HCT116 (cell line): ENCODE measurements around the gene CTBS. TPM values are rescaled to one million over a fixed set of nuclear protein-coding genes. Genes with fewer than 3 reads are reported as not detected.

Experiments
- ATAC-seq: fragments of 200-7000 bp; cut with Tn5 transposase; 2 replicates; pipeline ENCODE4 v1.9.1; 2020; ENCODE audit warnings: mild to moderate bottlenecking, moderate library complexity
- BruUV-seq: library from RNA; stranded (reverse); fragments of 400-500 nt; replicated peaks from 2 replicates; lab custom pipeline; 2021; lab: Mats Ljungman, UMichigan
- CTCF ChIA-PET: fragments of 300-600 bp; sonication (Branson Sonifier 250); formaldehyde crosslinking; loops from one replicate; lab custom pipeline; 2021; ENCODE audit warnings: antibody characterized with exemption; lab: Charles Lee
- POLR2A ChIA-PET: fragments of 300-600, 350-600 bp; sonication (Branson Sonifier 250); formaldehyde crosslinking; loops from one replicate; lab custom pipeline; 2021; ENCODE audit warnings: antibody characterized with exemption; lab: Charles Lee
- RAD21 ChIA-PET, 2 experiments: fragments of 300-600 bp; sonication (Branson Sonifier 250); formaldehyde crosslinking; loops; one replicate each; lab custom pipeline; 2023; ENCODE audit warnings: low total read pairs in 2 of 2; ENCODE audit not compliant: uncharacterized antibody in 2 of 2, unreplicated experiment in 2 of 2, low non-redundant PET in 1 of 2; lab: Charles Lee
- DNase-seq: peaks from one replicate; pipeline ENCODE4 v3.0.0-alpha.2; 2010; ENCODE audit warnings: low read depth, low spot score
- H2AFZ ChIP-seq: fragments of 200-600 bp; shearing (Covaris generic), sonication (generic); 2 replicates; pipeline ENCODE4 v1.6.1; 2017; ENCODE audit warnings: low read depth, mixed run types, mixed read lengths, antibody characterized with exemption, low read length; ENCODE audit not compliant: poor library complexity, severe bottlenecking
- H3K27ac ChIP-seq: 2 replicates; pipeline ENCODE4 v1.5.1; 2012; ENCODE audit warnings: low read depth, low read length
- H3K27me3 ChIP-seq: fragments of 200-600 bp; sonication (generic); 2 replicates; pipeline ENCODE4 v1.6.1; 2016; ENCODE audit warnings: mixed run types, low read length, mixed read lengths; ENCODE audit not compliant: insufficient read depth
- H3K36me3 ChIP-seq, 2 experiments: fragments of 200-500 bp in 1 of 2; fragments of 200-600 bp in 1 of 2; sonication (Bioruptor generic) in 1 of 2; sonication (generic) in 1 of 2; 2 replicates each; pipeline versions ENCODE4 v1.5.1 to v1.6.1; 2014 to 2016; ENCODE audit warnings: low read length in 2 of 2, inconsistent platforms in 1 of 2, mixed read lengths in 1 of 2, mixed run types in 1 of 2; ENCODE audit not compliant: insufficient read depth in 2 of 2, control insufficient read depth in 1 of 2
- H3K4me1 ChIP-seq, 2 experiments: fragments of 200-600 bp in 1 of 2; sonication (generic) in 1 of 2; 2 replicates each; pipeline versions ENCODE4 v1.5.1 to v1.6.1; 2012 to 2017; ENCODE audit warnings: low read length in 2 of 2, inconsistent platforms in 1 of 2, mild to moderate bottlenecking in 1 of 2, mixed read lengths in 1 of 2, mixed run types in 1 of 2, moderate library complexity in 1 of 2; ENCODE audit not compliant: insufficient read depth in 2 of 2, control insufficient read depth in 1 of 2
- H3K4me2 ChIP-seq: fragments of 200-600 bp; sonication (generic); 2 replicates; pipeline ENCODE4 v1.6.1; 2017; ENCODE audit warnings: mixed run types, low read length, mixed read lengths
- H3K4me3 ChIP-seq, 2 experiments: fragments of 200-600 bp in 1 of 2; sonication (generic) in 1 of 2; replicated peaks in 1 of 2; 2 replicates each; pipeline ENCODE4 v1.5.1; 2011 to 2016; ENCODE audit warnings: low read length in 2 of 2, control low read depth in 1 of 2, low read depth in 1 of 2, mild to moderate bottlenecking in 1 of 2, mixed read lengths in 1 of 2, mixed run types in 1 of 2
- H3K79me2 ChIP-seq: fragments of 200-600 bp; sonication (generic); 2 replicates; pipeline ENCODE4 v1.6.1; 2017; ENCODE audit warnings: mild to moderate bottlenecking, mixed run types, low read length, moderate library complexity, mixed read lengths; ENCODE audit not compliant: insufficient read depth
- H3K9ac ChIP-seq: fragments of 200-600 bp; sonication (generic); 2 replicates; pipeline ENCODE4 v1.6.1; 2016; ENCODE audit warnings: low read length, mixed read lengths
- H3K9me2 ChIP-seq: fragments of 200-600 bp; sonication (generic), shearing (Covaris generic); 2 replicates; pipeline ENCODE4 v1.6.1; 2017; ENCODE audit warnings: mixed run types, mild to moderate bottlenecking, moderate library complexity; ENCODE audit not compliant: insufficient read depth
- H3K9me3 ChIP-seq, 2 experiments: fragments of 200-500 bp in 1 of 2; fragments of 200-600 bp in 1 of 2; sonication (Bioruptor generic) in 1 of 2; sonication (generic) in 1 of 2; 2 replicates each; pipeline ENCODE4 v1.6.1; 2014 to 2017; ENCODE audit warnings: low read length in 2 of 2, mixed read lengths in 2 of 2, inconsistent platforms in 1 of 2, low read depth in 1 of 2, mild to moderate bottlenecking in 1 of 2, mixed run types in 1 of 2, moderate library complexity in 1 of 2; ENCODE audit not compliant: control insufficient read depth in 1 of 2, insufficient read depth in 1 of 2
- H4K20me1 ChIP-seq: fragments of 200-600 bp; sonication (generic), shearing (Covaris generic); 2 replicates; pipeline ENCODE4 v1.6.1; 2017; ENCODE audit warnings: mixed run types, mild to moderate bottlenecking, moderate library complexity; ENCODE audit not compliant: insufficient read depth
- ATF3 ChIP-seq: IDR thresholded peaks from 2 replicates; pipeline ENCODE4 v1.6.1; 2012
- CBX3 ChIP-seq: IDR thresholded peaks from 2 replicates; pipeline ENCODE4 v1.6.1; 2012; ENCODE audit warnings: low read depth
- CEBPB ChIP-seq: IDR thresholded peaks from 2 replicates; pipeline ENCODE4 v1.6.1; 2012; ENCODE audit warnings: low read depth
- EGR1 ChIP-seq: IDR thresholded peaks from 2 replicates; pipeline ENCODE4 v1.6.1; 2012; ENCODE audit warnings: low read depth
- ELF1 ChIP-seq: IDR thresholded peaks from 2 replicates; pipeline ENCODE4 v1.6.1; 2012; ENCODE audit warnings: low read depth, borderline replicate concordance
- EZH2phosphoT487 ChIP-seq: fragments of 200-600 bp; IDR thresholded peaks from 2 replicates; pipeline ENCODE4 v1.6.1; 2018; ENCODE audit warnings: antibody characterized with exemption, borderline replicate concordance
- FOSL1 ChIP-seq: IDR thresholded peaks from 2 replicates; pipeline ENCODE4 v1.6.1; 2012; ENCODE audit warnings: low read depth
- JUND ChIP-seq: IDR thresholded peaks from 2 replicates; pipeline ENCODE4 v1.6.1; 2012
- MAX ChIP-seq: IDR thresholded peaks from 2 replicates; pipeline ENCODE4 v1.6.1; 2012
- POLR2A ChIP-seq: IDR thresholded peaks from 2 replicates; pipeline ENCODE4 v1.7.0; 2011; ENCODE audit warnings: borderline replicate concordance; ENCODE audit not compliant: insufficient read depth, insufficient read length; ENCODE audit errors: extremely low read depth
- POLR2AphosphoS5 ChIP-seq: IDR thresholded peaks from 2 replicates; pipeline ENCODE4 v1.6.1; 2011; ENCODE audit warnings: mild to moderate bottlenecking, low read depth, low read length, moderate library complexity
- REST ChIP-seq: IDR thresholded peaks from 2 replicates; pipeline ENCODE4 v1.6.1; 2012; ENCODE audit warnings: low read depth
- SIN3A ChIP-seq: IDR thresholded peaks from 2 replicates; pipeline ENCODE4 v1.6.1; 2012; ENCODE audit warnings: low read depth
- SRF ChIP-seq: IDR thresholded peaks from 2 replicates; pipeline ENCODE4 v1.6.1; 2012; ENCODE audit warnings: low read depth
- TCF7L2 ChIP-seq: IDR thresholded peaks from 2 replicates; pipeline ENCODE4 v1.7.0; 2011; ENCODE audit warnings: borderline replicate concordance, inconsistent platforms; ENCODE audit not compliant: insufficient read depth, insufficient read length; ENCODE audit errors: extremely low read depth
- YY1 ChIP-seq: IDR thresholded peaks from 2 replicates; pipeline ENCODE4 v1.6.1; 2011; ENCODE audit warnings: low read length, low read depth, moderate library complexity, mild to moderate bottlenecking; ENCODE audit not compliant: insufficient replicate concordance; ENCODE audit errors: extremely low read depth
- intact Hi-C: fragments of 100-400 bp; cut with micrococcal nuclease; formaldehyde crosslinking; loops from 2 replicates; pipeline ENCODE4 v1.10.0; 2022
- total RNA-seq: library from RNA; stranded (reverse); gene quantifications from one replicate; pipeline ENCODE4 v1.2.1, GENCODE V29; 2021; ENCODE audit not compliant: unreplicated experiment
- TF ChIP-seq, protein P1 (sequence below): IDR thresholded peaks from 2 replicates; pipeline ENCODE4 v1.6.1; 2011; ENCODE audit warnings: mild to moderate bottlenecking, low read length, moderate library complexity; ENCODE audit not compliant: insufficient replicate concordance; ENCODE audit errors: extremely low read depth

Gene CTBS
- total RNA-seq, 1 experiment from 2014 or later = 19.5 TPM

- Histone ChIP-seq H3K9ac (peak overlapping the region; percentile 86), H3K27me3 (no peaks in the 10 kb centered on the region), H3K4me3 (peak overlapping the region; percentile 83 to 85), H3K79me2 (peaks cover 52% of the 10 kb centered on the region), H2AFZ (peak overlapping the region; percentile 3), H3K4me2 (peak overlapping the region; percentile 82), H3K27ac (peak overlapping the region; percentile 83), H3K4me1 (peaks cover 21 to 37% of the 10 kb centered on the region in 2 experiments), H4K20me1 (0 out of 2 replicates have a peak, but pooled peaks cover 8% of the 10 kb centered on the region), H3K9me2 (no peaks in the 10 kb centered on the region), H3K36me3 (peaks cover 0 to 5% of the 10 kb centered on the region in 2 experiments; a peak in 1 of 4 replicates), H3K9me3 (peaks cover 0 to 9% of the 10 kb centered on the region in 2 experiments; a peak in 2 of 4 replicates)
- BruUV-seq = TSS peak; percentile 81
- ATAC-seq (no peak), DNase-seq (no peak)
- intact Hi-C loops = loop anchor here (2.0 to 10.0 kb wide), 4 partner anchors 68 to 365 kb away; partner anchors contain the start of genes CTBS and PRKACB
- POLR2A ChIA-PET = interaction anchor here (0.9 to 2.3 kb wide), 10 partner anchors 9 to 366 kb away, joined by 3 to 12 read pairs (median 5); partner anchors contain the start of genes CTBS and PRKACB
- CTCF ChIA-PET = interaction anchor here (1.0 to 1.4 kb wide), 2 partner anchors 362 to 366 kb away, joined by 3 to 5 read pairs; partner anchors contain the start of gene PRKACB
- RAD21 ChIA-PET = interaction anchor here in 1 of 2 experiments (0.5 kb wide), 1 partner anchor 113 kb away, joined by 3 read pairs; no protein-coding TSS in a partner anchor
- no peak for TF ChIP-seq REST
- no peak for TF ChIP-seq EGR1
- peak; percentile 3; the same call in 1 of the 2 replicates for TF ChIP-seq SIN3A
- no peak for TF ChIP-seq POLR2A
- no peak; the same call in 1 of the 2 replicates for TF ChIP-seq CBX3
- TF ChIP-seq EZH2phosphoT487 = no peak
- TF ChIP-seq MAX = peak; percentile 9; the same call in 1 of the 2 replicates
- TF ChIP-seq TCF7L2 = no peak
- no peak for TF ChIP-seq ELF1
- TF ChIP-seq FOSL1 = no peak
- no peak for TF ChIP-seq JUND
- TF ChIP-seq ATF3 = no peak
- no peak; the same call in 1 of the 2 replicates for TF ChIP-seq POLR2AphosphoS5
- no peak for TF ChIP-seq SRF
- TF ChIP-seq, protein P1, sequence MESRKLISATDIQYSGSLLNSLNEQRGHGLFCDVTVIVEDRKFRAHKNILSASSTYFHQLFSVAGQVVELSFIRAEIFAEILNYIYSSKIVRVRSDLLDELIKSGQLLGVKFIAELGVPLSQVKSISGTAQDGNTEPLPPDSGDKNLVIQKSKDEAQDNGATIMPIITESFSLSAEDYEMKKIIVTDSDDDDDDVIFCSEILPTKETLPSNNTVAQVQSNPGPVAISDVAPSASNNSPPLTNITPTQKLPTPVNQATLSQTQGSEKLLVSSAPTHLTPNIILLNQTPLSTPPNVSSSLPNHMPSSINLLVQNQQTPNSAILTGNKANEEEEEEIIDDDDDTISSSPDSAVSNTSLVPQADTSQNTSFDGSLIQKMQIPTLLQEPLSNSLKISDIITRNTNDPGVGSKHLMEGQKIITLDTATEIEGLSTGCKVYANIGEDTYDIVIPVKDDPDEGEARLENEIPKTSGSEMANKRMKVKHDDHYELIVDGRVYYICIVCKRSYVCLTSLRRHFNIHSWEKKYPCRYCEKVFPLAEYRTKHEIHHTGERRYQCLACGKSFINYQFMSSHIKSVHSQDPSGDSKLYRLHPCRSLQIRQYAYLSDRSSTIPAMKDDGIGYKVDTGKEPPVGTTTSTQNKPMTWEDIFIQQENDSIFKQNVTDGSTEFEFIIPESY = no peak
- TF ChIP-seq YY1 = no peak
- no peak for TF ChIP-seq CEBPB
Observed at GRCh38 chr1:84506729-84507453, 67.3 kb downstream of the CTBS start.
